Caco-2 (cell line): Measurements from ENCODE around the gene SEZ6. TPM values are rescaled to one million over a fixed set of nuclear protein-coding genes. Genes with fewer than 3 reads are reported as not detected.

Experiments
- BruUV-seq: library from RNA; stranded (reverse); fragments of 400-500 nt; replicated peaks from 2 replicates; lab custom pipeline; 2021; lab: Mats Ljungman, UMichigan
- CTCF ChIA-PET: fragments of 300-600 bp; sonication (Branson Sonifier 250); formaldehyde crosslinking; loops from one replicate; lab custom pipeline; 2022; ENCODE audit warnings: antibody characterized with exemption; lab: Charles Lee
- POLR2A ChIA-PET: fragments of 300-600 bp; sonication (Branson Sonifier 250); formaldehyde crosslinking; loops from one replicate; lab custom pipeline; 2022; ENCODE audit warnings: antibody characterized with exemption; lab: Charles Lee
- DNase-seq, 2 experiments: peaks; one replicate each; pipeline versions ENCODE4 v3.0.0 to v3.0.0-alpha.2; 2020 to 2022
- H3K27me3 ChIP-seq: replicated peaks from 2 replicates; pipeline ENCODE4 v1.6.0; 2011; ENCODE audit warnings: low read length; ENCODE audit not compliant: control insufficient read depth, insufficient read depth
- H3K36me3 ChIP-seq: 2 replicates; pipeline ENCODE4 v1.5.1; 2011; ENCODE audit warnings: low read length; ENCODE audit not compliant: control insufficient read depth, insufficient read depth
- H3K4me1 ChIP-seq: fragments of 250-450 bp; sonication (Bioruptor Pico); 2 replicates; pipeline ENCODE4 v1.5.1; 2020; ENCODE audit warnings: mild to moderate bottlenecking
- H3K4me3 ChIP-seq: 2 replicates; pipeline ENCODE4 v1.5.1; 2011; ENCODE audit warnings: low read depth, mild to moderate bottlenecking, control low read depth, low read length
- H3K9me3 ChIP-seq: fragments of 250-450 bp; sonication (Bioruptor Pico); 2 replicates; pipeline ENCODE4 v1.5.1; 2020; ENCODE audit warnings: mild to moderate bottlenecking, moderate library complexity
- H3K27ac Mint-ChIP-seq: one replicate; pipeline ENCODE4 v1.8.0; 2022; ENCODE audit warnings: mixed read lengths; ENCODE audit not compliant: unreplicated experiment
- H3K27me3 Mint-ChIP-seq: one replicate; pipeline ENCODE4 v1.8.0; 2022; ENCODE audit warnings: mixed read lengths; ENCODE audit not compliant: insufficient read depth, unreplicated experiment
- H3K36me3 Mint-ChIP-seq: one replicate; pipeline ENCODE4 v1.8.0; 2022; ENCODE audit warnings: mild to moderate bottlenecking, mixed read lengths; ENCODE audit not compliant: insufficient read depth, unreplicated experiment
- H3K4me1 Mint-ChIP-seq: one replicate; pipeline ENCODE4 v1.8.0; 2022; ENCODE audit warnings: low read depth, mixed read lengths; ENCODE audit not compliant: unreplicated experiment
- H3K4me3 Mint-ChIP-seq: one replicate; pipeline ENCODE4 v1.8.0; 2022; ENCODE audit warnings: mild to moderate bottlenecking, moderate library complexity, mixed read lengths; ENCODE audit not compliant: unreplicated experiment
- H3K9me3 Mint-ChIP-seq: one replicate; pipeline ENCODE4 v1.8.0; 2022; ENCODE audit warnings: mixed read lengths; ENCODE audit not compliant: unreplicated experiment
- intact Hi-C: fragments of 100-400 bp; cut with micrococcal nuclease; formaldehyde crosslinking; loops from one replicate; pipeline ENCODE4 v1.10.0; 2022; ENCODE audit not compliant: unreplicated experiment
- total RNA-seq: library from RNA; stranded (reverse); gene quantifications from 2 replicates; pipeline ENCODE4 v1.2.3, GENCODE V29; 2022
- TF ChIP-seq, protein P1 (sequence below), 2 experiments: fragments of 200-600 bp in 1 of 2; IDR thresholded peaks; 1 replicate in 1 of 2; 2 replicates in 1 of 2; pipeline versions ENCODE4 v1.5.1 to v1.8.0; 2011 to 2022; ENCODE audit warnings: antibody characterized with exemption in 1 of 2, control low read depth in 1 of 2, inconsistent platforms in 1 of 2, low read depth in 1 of 2, low read length in 1 of 2, mild to moderate bottlenecking in 1 of 2, moderate library complexity in 1 of 2; ENCODE audit not compliant: insufficient read depth in 1 of 2, severe bottlenecking in 1 of 2, unreplicated experiment in 1 of 2

The SEZ6 gene
- total RNA-seq, 1 experiment from 2014 or later = not detected

DNA sequence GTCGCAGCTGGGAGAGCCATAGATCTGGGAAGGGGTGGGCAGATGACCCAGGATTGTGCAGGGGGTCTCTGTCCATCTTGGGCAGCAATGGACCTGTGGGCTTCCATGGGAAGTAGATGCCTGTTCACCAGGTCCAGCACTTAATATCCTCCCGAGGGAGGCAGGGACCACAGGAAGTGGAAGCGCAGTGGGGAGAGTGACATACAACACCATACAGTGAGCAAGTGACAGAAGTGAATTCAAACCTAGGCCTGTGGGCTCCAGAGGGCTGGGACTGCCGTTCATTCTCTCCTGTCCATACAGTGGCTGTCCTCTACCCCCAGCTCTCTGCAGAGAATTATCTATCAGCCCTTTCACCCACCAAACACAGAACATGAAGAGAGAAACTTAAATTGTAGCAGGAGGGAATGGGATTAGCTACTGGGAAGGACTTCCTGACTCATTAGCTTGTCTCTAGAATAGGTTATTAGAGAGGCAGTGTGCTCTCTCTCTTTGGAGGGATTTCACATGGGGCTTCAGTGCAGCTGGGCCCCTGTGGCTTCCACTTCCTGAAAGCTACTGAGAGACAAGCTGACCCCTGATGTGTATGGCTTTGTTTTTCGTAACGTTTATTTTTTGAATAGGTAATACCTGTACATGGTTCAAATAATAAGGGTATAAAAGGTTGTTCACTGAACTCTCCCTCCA, 13.1 kb upstream of the SEZ6 start:
- no peaks in the 10 kb centered on the region for H3K9me3 ChIP-seq
- Mint-ChIP-seq H3K27ac (no peak overlapping the region), H3K9me3 (no peaks in the 10 kb centered on the region), H3K4me3 (no peak overlapping the region), H3K27me3 (peaks cover 21% of the 10 kb centered on the region), H3K4me1 (no peaks in the 10 kb centered on the region), H3K36me3 (no peaks in the 10 kb centered on the region)
- no peaks in the 10 kb centered on the region for H3K4me1 ChIP-seq
- BruUV-seq = no TSS peak
- no peaks in the 10 kb centered on the region for H3K36me3 ChIP-seq
- no peaks in the 10 kb centered on the region for H3K27me3 ChIP-seq
- no peak for DNase-seq
- H3K4me3 ChIP-seq = no peak overlapping the region
- ChIA-PET POLR2A (no interaction called here), CTCF (interaction anchor here (0.9 to 1.9 kb wide), 3 partner anchors 53 to 161 kb away, joined by 4 to 5 read pairs (median 4); partner anchors contain the start of gene MYO18A)
- TF ChIP-seq, protein P1, sequence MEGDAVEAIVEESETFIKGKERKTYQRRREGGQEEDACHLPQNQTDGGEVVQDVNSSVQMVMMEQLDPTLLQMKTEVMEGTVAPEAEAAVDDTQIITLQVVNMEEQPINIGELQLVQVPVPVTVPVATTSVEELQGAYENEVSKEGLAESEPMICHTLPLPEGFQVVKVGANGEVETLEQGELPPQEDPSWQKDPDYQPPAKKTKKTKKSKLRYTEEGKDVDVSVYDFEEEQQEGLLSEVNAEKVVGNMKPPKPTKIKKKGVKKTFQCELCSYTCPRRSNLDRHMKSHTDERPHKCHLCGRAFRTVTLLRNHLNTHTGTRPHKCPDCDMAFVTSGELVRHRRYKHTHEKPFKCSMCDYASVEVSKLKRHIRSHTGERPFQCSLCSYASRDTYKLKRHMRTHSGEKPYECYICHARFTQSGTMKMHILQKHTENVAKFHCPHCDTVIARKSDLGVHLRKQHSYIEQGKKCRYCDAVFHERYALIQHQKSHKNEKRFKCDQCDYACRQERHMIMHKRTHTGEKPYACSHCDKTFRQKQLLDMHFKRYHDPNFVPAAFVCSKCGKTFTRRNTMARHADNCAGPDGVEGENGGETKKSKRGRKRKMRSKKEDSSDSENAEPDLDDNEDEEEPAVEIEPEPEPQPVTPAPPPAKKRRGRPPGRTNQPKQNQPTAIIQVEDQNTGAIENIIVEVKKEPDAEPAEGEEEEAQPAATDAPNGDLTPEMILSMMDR (IDR thresholded peaks at IDR 0.05; ENCODE audit: insufficient read depth in 1 of 2, low read depth in 1 of 2, low read length in 1 of 2, severe bottlenecking in 1 of 2, unreplicated experiment in 1 of 2) = no peak
- intact Hi-C loops = no loop called here

DNA sequence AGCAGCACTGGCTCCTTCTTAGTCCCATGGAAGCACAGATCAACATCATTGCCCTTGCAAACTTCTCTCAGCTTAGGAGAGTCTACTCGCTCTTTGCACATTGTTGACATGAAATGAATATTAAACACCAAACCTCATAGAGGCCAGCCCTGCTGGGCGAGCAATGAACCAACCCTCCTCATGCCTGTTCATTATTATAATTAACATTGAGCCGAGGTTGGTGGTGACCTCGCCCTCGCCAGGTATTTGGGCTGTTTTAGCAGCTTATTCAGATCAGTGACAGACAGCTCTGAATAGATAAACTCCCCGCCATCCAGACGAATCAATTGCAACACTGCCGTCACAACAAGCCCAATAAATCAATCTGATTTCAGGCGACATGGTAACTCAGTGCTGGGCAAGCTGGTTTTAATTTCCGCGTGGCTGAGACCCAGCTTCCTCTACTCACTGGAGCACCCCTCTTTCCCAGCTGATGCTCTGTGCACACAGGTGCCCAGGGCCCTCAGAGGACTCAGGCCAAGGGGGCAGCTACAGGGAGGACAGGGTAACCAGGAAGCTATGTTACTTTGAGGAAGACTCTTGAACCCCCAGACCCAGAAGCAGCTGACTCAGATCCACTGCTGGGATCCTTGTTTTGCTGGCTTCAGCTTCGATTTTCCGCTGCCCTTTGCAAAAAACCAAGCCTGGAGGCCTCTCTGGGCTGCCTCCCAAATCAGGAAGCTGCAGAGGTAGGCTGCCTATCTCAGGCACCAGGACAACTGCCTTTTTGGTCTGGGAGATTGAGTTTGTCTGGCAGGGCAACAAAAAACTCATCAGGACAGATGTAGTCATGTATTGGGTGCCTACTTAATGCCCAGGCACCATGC, 10.7 kb upstream of the SEZ6 start:
- Histone ChIP-seq H3K4me3 (no peak overlapping the region), H3K36me3 (no peaks in the 10 kb centered on the region), H3K4me1 (no peaks in the 10 kb centered on the region), H3K9me3 (no peaks in the 10 kb centered on the region), H3K27me3 (no peaks in the 10 kb centered on the region)
- Mint-ChIP-seq H3K27me3 (peaks cover 13% of the 10 kb centered on the region), H3K4me1 (no peaks in the 10 kb centered on the region), H3K27ac (no peak overlapping the region), H3K9me3 (no peaks in the 10 kb centered on the region), H3K4me3 (no peak overlapping the region), H3K36me3 (no peaks in the 10 kb centered on the region)
- POLR2A ChIA-PET = no interaction called here
- BruUV-seq = no TSS peak
- DNase-seq = no peak
- intact Hi-C loops = no loop called here
- TF ChIP-seq, protein P1 (IDR thresholded peaks at IDR 0.05; ENCODE audit: insufficient read depth in 1 of 2, low read depth in 1 of 2, low read length in 1 of 2, severe bottlenecking in 1 of 2, unreplicated experiment in 1 of 2) = no peak
- CTCF ChIA-PET = interaction anchor here (0.5 to 1.6 kb wide), 2 partner anchors 12 to 101 kb away, joined by 3 to 4 read pairs; no protein-coding TSS in a partner anchor

DNA sequence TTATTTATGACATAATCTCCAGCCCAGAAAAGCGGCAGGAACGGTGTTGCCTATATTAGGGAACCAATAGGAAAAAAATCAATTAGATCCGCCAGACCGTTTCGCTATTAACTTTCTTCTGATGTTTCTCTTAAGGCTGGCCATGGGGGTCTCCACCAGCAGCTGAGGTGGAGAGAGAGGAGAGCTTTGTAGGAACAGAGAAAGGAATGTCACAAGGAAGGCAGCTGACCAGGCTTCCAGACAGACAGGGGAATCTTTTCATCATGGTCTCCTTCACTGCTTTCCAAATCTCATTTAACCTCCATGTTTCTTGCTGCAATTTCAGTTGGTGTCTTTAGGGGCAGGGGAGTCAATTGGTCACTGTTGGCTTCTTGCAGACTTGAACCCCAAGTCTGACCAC, 8.9 kb upstream of the SEZ6 start:
- POLR2A ChIA-PET = no interaction called here
- TF ChIP-seq, protein P1 (IDR thresholded peaks at IDR 0.05; ENCODE audit: insufficient read depth in 1 of 2, low read depth in 1 of 2, low read length in 1 of 2, severe bottlenecking in 1 of 2, unreplicated experiment in 1 of 2) = no peak
- CTCF ChIA-PET = no interaction called here
- intact Hi-C loops = no loop called here
- no peaks in the 10 kb centered on the region for H3K27me3 ChIP-seq
- no peak overlapping the region for H3K4me3 ChIP-seq
- no peaks in the 10 kb centered on the region for H3K4me1 ChIP-seq
- Mint-ChIP-seq H3K4me3 (no peak overlapping the region), H3K9me3 (no peaks in the 10 kb centered on the region), H3K27ac (no peak overlapping the region), H3K27me3 (peaks cover 11% of the 10 kb centered on the region), H3K4me1 (no peaks in the 10 kb centered on the region), H3K36me3 (no peaks in the 10 kb centered on the region)
- H3K9me3 ChIP-seq = no peaks in the 10 kb centered on the region
- DNase-seq = no peak
- BruUV-seq = no TSS peak
- H3K36me3 ChIP-seq = no peaks in the 10 kb centered on the region
